ENCODE measurements around the gene SLFN5. TPM values are rescaled to one million over a fixed set of nuclear protein-coding genes. Genes with fewer than 3 reads are reported as not detected.

SLFN5 gene
- polyA plus RNA-seq, 1 donor from 2014 or later: 2.5 TPM

DNA sequence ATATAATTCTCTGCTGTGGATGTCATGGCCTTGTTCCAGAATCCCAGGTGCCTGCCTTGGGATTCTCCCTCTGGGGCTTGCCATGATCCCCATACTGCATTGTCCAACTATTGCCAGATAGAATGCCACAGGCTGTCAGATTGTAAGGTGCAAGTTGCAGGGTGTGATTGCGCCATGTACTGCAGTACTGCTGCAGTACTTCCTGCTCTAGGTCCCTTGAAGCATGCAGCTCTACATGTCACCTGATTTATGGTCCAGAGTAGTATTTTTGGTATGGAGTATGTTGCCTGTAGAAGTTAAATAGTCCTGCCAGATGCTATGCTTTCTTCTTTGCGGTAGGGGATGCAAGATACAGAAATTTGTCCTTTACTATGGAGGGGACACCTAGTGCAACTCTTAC is 7.0 kb upstream of the SLFN5 start:
- H4K20me1 ChIP-seq (ENCODE audit: insufficient read depth): no peaks in the 10 kb centered on the region
- H3K36me3 ChIP-seq (ENCODE audit: insufficient read depth, low read length): no peaks in the 10 kb centered on the region
- H3K9ac ChIP-seq (ENCODE audit: low read length): no peak overlapping the region
- H3K4me2 ChIP-seq (ENCODE audit: low read length): no peak overlapping the region
- no peaks in the 10 kb centered on the region for H3K79me2 ChIP-seq (replicated peaks; ENCODE audit: insufficient read depth, low read length)
- no peaks in the 10 kb centered on the region for H3K9me3 ChIP-seq (ENCODE audit: low read length)
- H3K4me3 ChIP-seq (ENCODE audit: low read length): no peak overlapping the region
- H3F3A ChIP-seq (ENCODE audit: insufficient read depth, low read length, poor library complexity, severe bottlenecking): no peaks in the 10 kb centered on the region
- H3K27ac ChIP-seq (ENCODE audit: low read length): no peak overlapping the region
- H3K27me3 ChIP-seq (ENCODE audit: insufficient read depth, low read depth, low read length): no peaks in the 10 kb centered on the region
- no peaks in the 10 kb centered on the region for H3K9me2 ChIP-seq (ENCODE audit: insufficient read depth, low read length)
- TF ChIP-seq, protein P1, sequence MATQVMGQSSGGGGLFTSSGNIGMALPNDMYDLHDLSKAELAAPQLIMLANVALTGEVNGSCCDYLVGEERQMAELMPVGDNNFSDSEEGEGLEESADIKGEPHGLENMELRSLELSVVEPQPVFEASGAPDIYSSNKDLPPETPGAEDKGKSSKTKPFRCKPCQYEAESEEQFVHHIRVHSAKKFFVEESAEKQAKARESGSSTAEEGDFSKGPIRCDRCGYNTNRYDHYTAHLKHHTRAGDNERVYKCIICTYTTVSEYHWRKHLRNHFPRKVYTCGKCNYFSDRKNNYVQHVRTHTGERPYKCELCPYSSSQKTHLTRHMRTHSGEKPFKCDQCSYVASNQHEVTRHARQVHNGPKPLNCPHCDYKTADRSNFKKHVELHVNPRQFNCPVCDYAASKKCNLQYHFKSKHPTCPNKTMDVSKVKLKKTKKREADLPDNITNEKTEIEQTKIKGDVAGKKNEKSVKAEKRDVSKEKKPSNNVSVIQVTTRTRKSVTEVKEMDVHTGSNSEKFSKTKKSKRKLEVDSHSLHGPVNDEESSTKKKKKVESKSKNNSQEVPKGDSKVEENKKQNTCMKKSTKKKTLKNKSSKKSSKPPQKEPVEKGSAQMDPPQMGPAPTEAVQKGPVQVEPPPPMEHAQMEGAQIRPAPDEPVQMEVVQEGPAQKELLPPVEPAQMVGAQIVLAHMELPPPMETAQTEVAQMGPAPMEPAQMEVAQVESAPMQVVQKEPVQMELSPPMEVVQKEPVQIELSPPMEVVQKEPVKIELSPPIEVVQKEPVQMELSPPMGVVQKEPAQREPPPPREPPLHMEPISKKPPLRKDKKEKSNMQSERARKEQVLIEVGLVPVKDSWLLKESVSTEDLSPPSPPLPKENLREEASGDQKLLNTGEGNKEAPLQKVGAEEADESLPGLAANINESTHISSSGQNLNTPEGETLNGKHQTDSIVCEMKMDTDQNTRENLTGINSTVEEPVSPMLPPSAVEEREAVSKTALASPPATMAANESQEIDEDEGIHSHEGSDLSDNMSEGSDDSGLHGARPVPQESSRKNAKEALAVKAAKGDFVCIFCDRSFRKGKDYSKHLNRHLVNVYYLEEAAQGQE (IDR thresholded peaks at IDR 0.05; ENCODE audit: borderline replicate concordance): no peak
- TF ChIP-seq POLR2AphosphoS5 (IDR thresholded peaks at IDR 0.05) (no peak), TAF1 (IDR thresholded peaks at IDR 0.05; ENCODE audit: low read depth) (no peak), EZH2 (IDR thresholded peaks at IDR 0.05; ENCODE audit: borderline replicate concordance, insufficient read depth, low read length, poor library complexity, severe bottlenecking) (no peak), SMC3 (conservative IDR thresholded peaks at IDR 0.05; ENCODE audit: poor library complexity) (no peak), MXI1 (conservative IDR thresholded peaks at IDR 0.05; ENCODE audit: poor library complexity, severe bottlenecking) (no peak), CTCF (IDR thresholded peaks at IDR 0.05; ENCODE audit: poor library complexity, severe bottlenecking) (no peak), EP300 (conservative IDR thresholded peaks at IDR 0.05; ENCODE audit: poor library complexity, severe bottlenecking) (no peak), RAD21 (conservative IDR thresholded peaks at IDR 0.05) (no peak)
- no peak overlapping the region for H2AFZ ChIP-seq (ENCODE audit: low read depth, low read length)

- Histone ChIP-seq H3K36me3 (ENCODE audit: insufficient read depth, low read length) (no peaks in the 10 kb centered on the region), H3K4me3 (ENCODE audit: low read length) (no peak overlapping the region), H3K9me3 (ENCODE audit: low read length) (no peaks in the 10 kb centered on the region), H3K27me3 (ENCODE audit: insufficient read depth, low read depth, low read length) (peaks cover 2% of the 10 kb centered on the region), H4K20me1 (ENCODE audit: insufficient read depth) (no peaks in the 10 kb centered on the region), H3F3A (ENCODE audit: insufficient read depth, low read length, poor library complexity, severe bottlenecking) (no peaks in the 10 kb centered on the region), H3K9me2 (ENCODE audit: insufficient read depth, low read length) (no peaks in the 10 kb centered on the region), H3K9ac (ENCODE audit: low read length) (no peak overlapping the region), H3K79me2 (replicated peaks; ENCODE audit: insufficient read depth, low read length) (no peaks in the 10 kb centered on the region), H2AFZ (ENCODE audit: low read depth, low read length) (no peak overlapping the region), H3K4me2 (ENCODE audit: low read length) (no peak overlapping the region), H3K27ac (ENCODE audit: low read length) (no peak overlapping the region)
- TF ChIP-seq POLR2AphosphoS5 (IDR thresholded peaks at IDR 0.05) (no peak), SMC3 (conservative IDR thresholded peaks at IDR 0.05; ENCODE audit: poor library complexity) (no peak), EP300 (conservative IDR thresholded peaks at IDR 0.05; ENCODE audit: poor library complexity, severe bottlenecking) (no peak), RAD21 (conservative IDR thresholded peaks at IDR 0.05) (no peak), MXI1 (conservative IDR thresholded peaks at IDR 0.05; ENCODE audit: poor library complexity, severe bottlenecking) (no peak), EZH2 (IDR thresholded peaks at IDR 0.05; ENCODE audit: borderline replicate concordance, insufficient read depth, low read length, poor library complexity, severe bottlenecking) (no peak), TAF1 (IDR thresholded peaks at IDR 0.05; ENCODE audit: low read depth) (no peak), CTCF (IDR thresholded peaks at IDR 0.05; ENCODE audit: poor library complexity, severe bottlenecking) (no peak)
- TF ChIP-seq, protein P1 (IDR thresholded peaks at IDR 0.05; ENCODE audit: borderline replicate concordance): no peak
These were observed 6.1 kb upstream of the SLFN5 start for GRCh38 chr17:35236821-35237220.

Data from neural cell (in vitro differentiated cells).